Measurements from ENCODE around the gene GLI3.

Gene GLI3

GRCh38 chr7:42039921-42040320 is 197.1 kb downstream of the GLI3 start:
- in situ Hi-C loops (cut with HindIII; ENCODE audit: low pct_ligation_motif_present, low sequenced_read_pairs): no loop called here

DNA sequence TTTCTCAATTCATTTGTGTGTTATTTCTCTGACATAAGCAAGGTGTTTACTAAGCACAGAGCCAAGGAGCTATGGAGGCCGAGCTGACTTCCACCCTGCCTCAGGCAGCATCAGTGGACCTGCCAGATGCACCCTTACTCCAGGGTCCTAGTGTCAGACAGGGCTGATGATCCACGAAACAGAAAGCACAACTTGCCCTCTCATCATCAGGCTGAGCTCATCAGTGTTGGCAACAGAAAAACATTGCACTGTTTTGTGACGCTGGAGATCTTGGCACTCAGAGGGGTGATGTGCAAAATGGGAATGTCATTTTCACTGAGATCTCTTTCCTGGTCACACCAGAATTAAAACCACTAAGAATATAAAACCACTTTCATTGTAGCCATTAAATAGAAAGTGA is 201.8 kb downstream of the GLI3 start:
- no peak for DNase-seq
- in situ Hi-C loops (cut with HindIII; ENCODE audit: low pct_ligation_motif_present, low sequenced_read_pairs): no loop called here

More at GRCh38 chr7:42039921-42040320, 197.1 kb downstream of the GLI3 start:
- H3K36me3 ChIP-seq (replicated peaks): no peaks in the 10 kb centered on the region
- no peak overlapping the region for H3K27ac ChIP-seq
- H3K27me3 ChIP-seq (replicated peaks): no peaks in the 10 kb centered on the region
- TF ChIP-seq, protein P1, sequence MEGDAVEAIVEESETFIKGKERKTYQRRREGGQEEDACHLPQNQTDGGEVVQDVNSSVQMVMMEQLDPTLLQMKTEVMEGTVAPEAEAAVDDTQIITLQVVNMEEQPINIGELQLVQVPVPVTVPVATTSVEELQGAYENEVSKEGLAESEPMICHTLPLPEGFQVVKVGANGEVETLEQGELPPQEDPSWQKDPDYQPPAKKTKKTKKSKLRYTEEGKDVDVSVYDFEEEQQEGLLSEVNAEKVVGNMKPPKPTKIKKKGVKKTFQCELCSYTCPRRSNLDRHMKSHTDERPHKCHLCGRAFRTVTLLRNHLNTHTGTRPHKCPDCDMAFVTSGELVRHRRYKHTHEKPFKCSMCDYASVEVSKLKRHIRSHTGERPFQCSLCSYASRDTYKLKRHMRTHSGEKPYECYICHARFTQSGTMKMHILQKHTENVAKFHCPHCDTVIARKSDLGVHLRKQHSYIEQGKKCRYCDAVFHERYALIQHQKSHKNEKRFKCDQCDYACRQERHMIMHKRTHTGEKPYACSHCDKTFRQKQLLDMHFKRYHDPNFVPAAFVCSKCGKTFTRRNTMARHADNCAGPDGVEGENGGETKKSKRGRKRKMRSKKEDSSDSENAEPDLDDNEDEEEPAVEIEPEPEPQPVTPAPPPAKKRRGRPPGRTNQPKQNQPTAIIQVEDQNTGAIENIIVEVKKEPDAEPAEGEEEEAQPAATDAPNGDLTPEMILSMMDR (IDR thresholded peaks at IDR 0.05; ENCODE audit: low read depth, low read length, missing control alignments): no peak
- H3K4me3 ChIP-seq (ENCODE audit: low read depth, low read length): no peak overlapping the region
- DNase-seq: no peak

DNA sequence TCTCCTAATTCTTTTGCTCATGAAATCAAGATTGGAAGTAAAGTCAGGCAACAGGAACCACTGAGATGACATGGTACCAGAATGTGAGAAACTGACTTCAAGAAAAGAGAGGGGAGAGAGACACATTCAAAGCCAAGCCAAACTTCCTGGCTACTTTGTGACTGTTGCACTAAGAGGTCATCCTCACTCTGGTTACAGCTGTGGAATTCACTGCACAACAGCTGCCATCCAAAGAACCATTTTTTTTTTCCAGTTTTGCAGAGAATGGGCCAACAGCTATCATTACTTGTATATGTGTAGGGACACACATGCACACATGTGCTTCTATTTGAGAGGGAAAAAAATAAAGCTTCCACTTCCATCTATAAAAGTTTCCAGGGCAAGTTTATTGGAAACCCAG is 203.5 kb downstream of the GLI3 start:
- in situ Hi-C loops (cut with HindIII; ENCODE audit: low pct_ligation_motif_present, low sequenced_read_pairs): no loop called here
- Histone ChIP-seq H3K27me3 (replicated peaks) (no peaks in the 10 kb centered on the region), H3K4me3 (ENCODE audit: low read depth, low read length) (no peak overlapping the region), H3K27ac (no peak overlapping the region), H3K36me3 (replicated peaks) (no peaks in the 10 kb centered on the region)
- no peak for DNase-seq
- TF ChIP-seq, protein P1 (IDR thresholded peaks at IDR 0.05; ENCODE audit: low read depth, low read length, missing control alignments): no peak

More for the DNA sequence above, 201.8 kb downstream of the GLI3 start:
- Histone ChIP-seq H3K4me3 (ENCODE audit: low read depth, low read length) (no peak overlapping the region), H3K27ac (no peak overlapping the region), H3K27me3 (replicated peaks) (no peaks in the 10 kb centered on the region), H3K36me3 (replicated peaks) (no peaks in the 10 kb centered on the region)
- TF ChIP-seq, protein P1 (IDR thresholded peaks at IDR 0.05; ENCODE audit: low read depth, low read length, missing control alignments): no peak

DNA sequence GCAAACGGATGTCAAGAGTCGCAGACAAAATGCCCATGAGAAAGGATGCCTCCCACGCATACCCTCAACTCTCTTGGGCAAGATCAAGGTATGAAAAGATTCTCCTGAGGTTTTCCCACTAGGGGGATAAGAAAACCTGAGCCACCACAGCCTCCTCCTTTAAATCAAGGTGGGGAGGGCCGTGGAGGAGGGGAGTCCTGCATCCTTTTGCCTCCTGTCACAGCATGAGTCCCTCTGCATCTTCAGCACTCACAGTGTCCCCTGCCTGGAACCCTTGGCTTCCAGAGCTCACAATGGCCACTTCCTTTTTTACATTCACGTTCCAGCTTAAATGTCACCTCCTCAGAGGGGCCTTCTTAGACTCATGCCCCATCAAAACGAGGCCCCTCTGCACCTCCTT is 207.6 kb downstream of the GLI3 start:
- TF ChIP-seq, protein P1 (IDR thresholded peaks at IDR 0.05; ENCODE audit: low read depth, low read length, missing control alignments): no peak
- H3K27me3 ChIP-seq (replicated peaks): no peaks in the 10 kb centered on the region
- H3K27ac ChIP-seq: no peak overlapping the region
- H3K36me3 ChIP-seq (replicated peaks): no peaks in the 10 kb centered on the region
- in situ Hi-C loops (cut with HindIII; ENCODE audit: low pct_ligation_motif_present, low sequenced_read_pairs): no loop called here
- H3K4me3 ChIP-seq (ENCODE audit: low read depth, low read length): no peak overlapping the region
- no peak for DNase-seq

DNA sequence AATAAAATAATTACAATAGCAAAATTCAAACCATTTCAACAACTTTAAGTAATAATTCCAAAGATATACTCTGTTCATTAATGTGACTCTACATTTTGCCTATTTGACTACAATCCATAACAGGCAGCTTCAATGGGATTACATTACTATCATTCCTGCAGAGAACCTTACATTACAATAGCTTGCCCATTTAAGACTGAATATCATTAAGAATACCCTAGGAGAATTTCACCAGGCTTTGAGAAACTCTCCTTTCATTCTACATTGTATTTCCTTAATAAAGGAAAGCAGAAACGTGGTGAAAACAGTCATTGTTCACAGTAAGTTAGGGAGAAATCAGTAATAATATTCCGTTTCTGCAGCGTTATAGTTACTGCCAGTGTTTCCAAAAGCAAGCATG is 209.5 kb downstream of the GLI3 start:
- H3K4me3 ChIP-seq (ENCODE audit: low read depth, low read length): no peak overlapping the region
- DNase-seq: no peak
- H3K36me3 ChIP-seq (replicated peaks): no peaks in the 10 kb centered on the region
- no peaks in the 10 kb centered on the region for H3K27me3 ChIP-seq (replicated peaks)
- TF ChIP-seq, protein P1 (IDR thresholded peaks at IDR 0.05; ENCODE audit: low read depth, low read length, missing control alignments): no peak
- in situ Hi-C loops (cut with HindIII; ENCODE audit: low pct_ligation_motif_present, low sequenced_read_pairs): no loop called here
- no peak overlapping the region for H3K27ac ChIP-seq

- DNase-seq: no peak
- Histone ChIP-seq H3K27me3 (replicated peaks) (no peaks in the 10 kb centered on the region), H3K4me3 (ENCODE audit: low read depth, low read length) (no peak overlapping the region), H3K36me3 (replicated peaks) (no peaks in the 10 kb centered on the region), H3K27ac (no peak overlapping the region)
- in situ Hi-C loops (cut with HindIII; ENCODE audit: low pct_ligation_motif_present, low sequenced_read_pairs): no loop called here
- TF ChIP-seq, protein P1 (IDR thresholded peaks at IDR 0.05; ENCODE audit: low read depth, low read length, missing control alignments): no peak
Measured at GRCh38 chr7:42026622-42027197, 210.3 kb downstream of the GLI3 start.

Measured in brain microvascular endothelial cell (primary cell).